ENCODE results near the gene CENPX.

GRCh38 chr17:82010575-82011525 is 11.8 kb downstream of the CENPX start:
- TF ChIP-seq POLR2A (IDR thresholded peaks at IDR 0.05) = no peak
- TF ChIP-seq CTCF (IDR thresholded peaks at IDR 0.05) = no peak

Measured in esophagus squamous epithelium (tissue), 4 donors.